B cell (primary cell): ENCODE measurements around the gene KCNK7. TPM values are rescaled to one million over a fixed set of nuclear protein-coding genes. Genes with fewer than 3 reads are reported as not detected.

ENCODE experiments used
- ATAC-seq: fragments of 200-7000 bp; cut with Tn5 transposase; one replicate; pipeline ENCODE4 v1.10.0; 2021; ENCODE audit warnings: low read depth, mild to moderate bottlenecking, moderate number of reproducible peaks, moderate library complexity
- CTCF ChIA-PET: fragments of 350-600 bp; sonication (Branson Sonifier 250); formaldehyde crosslinking; loops from one replicate; lab custom pipeline; 2021; ENCODE audit warnings: antibody characterized with exemption, inconsistent platforms; lab: Charles Lee
- POLR2A ChIA-PET: fragments of 350-600 bp; sonication (Branson Sonifier 250); formaldehyde crosslinking; loops from one replicate; lab custom pipeline; 2021; ENCODE audit warnings: antibody characterized with exemption; lab: Charles Lee
- DNase-seq: peaks from one replicate; pipeline ENCODE4 v3.0.0; 2013
- H2AFZ ChIP-seq: 2 replicates; pipeline ENCODE4 v1.6.1; 2012; ENCODE audit warnings: mild to moderate bottlenecking, low read depth, low read length; ENCODE audit not compliant: insufficient read depth, poor library complexity, severe bottlenecking
- H3K27ac ChIP-seq, 2 donors: 1 replicate in 1 of 2; 2 replicates in 1 of 2; pipeline ENCODE4 v1.5.1; 2012 to 2013; ENCODE audit warnings: low read length in 2 of 2, mild to moderate bottlenecking in 2 of 2, moderate library complexity in 1 of 2
- H3K27me3 ChIP-seq, 4 experiments: fragments of 200-600 bp in 1 of 4; sonication (generic) in 1 of 4; replicated peaks in 1 of 4; 1 replicate in 2 of 4; 2 replicates in 2 of 4; pipeline versions ENCODE4 v1.6.1 to v1.7.0; 2013 to 2016; ENCODE audit warnings: low read length in 3 of 4, mild to moderate bottlenecking in 2 of 4, mixed read lengths in 1 of 4, moderate library complexity in 1 of 4; ENCODE audit not compliant: insufficient read depth in 4 of 4, control insufficient read depth in 3 of 4; ENCODE audit errors: control extremely low read depth in 1 of 4
- H3K36me3 ChIP-seq, 2 experiments: replicated peaks in 1 of 2; 1 replicate in 1 of 2; 2 replicates in 1 of 2; pipeline versions ENCODE4 v1.6.1 to v1.7.1; 2013; ENCODE audit warnings: low read length in 1 of 2; ENCODE audit not compliant: insufficient read depth in 2 of 2, control insufficient read depth in 1 of 2; ENCODE audit errors: control extremely low read depth in 1 of 2, extremely low read depth in 1 of 2
- H3K4me1 ChIP-seq, 2 donors: fragments of 200-600 bp in 1 of 2; sonication (generic) in 1 of 2; 1 replicate in 1 of 2; 2 replicates in 1 of 2; pipeline versions ENCODE4 v1.5.1 to v1.6.1; 2013 to 2017; ENCODE audit warnings: low read length in 2 of 2; ENCODE audit not compliant: control insufficient read depth in 2 of 2, insufficient read depth in 2 of 2
- H3K4me2 ChIP-seq: replicated peaks from 2 replicates; pipeline ENCODE3; 2012; ENCODE audit warnings: mild to moderate bottlenecking, low read depth, low read length; ENCODE audit not compliant: poor library complexity, severe bottlenecking
- H3K4me3 ChIP-seq, 5 experiments: fragments of 200-600 bp in 1 of 5; sonication (generic) in 1 of 5; 1 replicate in 3 of 5; 2 replicates in 2 of 5; pipeline versions ENCODE4 v1.5.1 to v1.7.0; 2011 to 2016; ENCODE audit warnings: low read length in 4 of 5, mild to moderate bottlenecking in 4 of 5, low read depth in 2 of 5, control low read depth in 1 of 5, moderate library complexity in 1 of 5; ENCODE audit not compliant: insufficient read depth in 1 of 5; ENCODE audit errors: control extremely low read depth in 1 of 5, extremely low read depth in 1 of 5
- H3K79me2 ChIP-seq: fragments of 200-600 bp; sonication (generic); one replicate; pipeline ENCODE4 v1.6.0; 2016; ENCODE audit warnings: low read length; ENCODE audit not compliant: control insufficient read depth, insufficient read depth
- H3K9ac ChIP-seq: fragments of 200-600 bp; sonication (generic); 2 replicates; pipeline ENCODE4 v1.6.1; 2017; ENCODE audit warnings: mild to moderate bottlenecking, low read length, moderate library complexity
- H3K9me3 ChIP-seq, 3 donors: one replicate each; pipeline versions ENCODE4 v1.6.1 to v1.7.1; 2013; ENCODE audit warnings: low read length in 2 of 3; ENCODE audit not compliant: control insufficient read depth in 2 of 3, insufficient read depth in 1 of 3; ENCODE audit errors: control extremely low read depth in 1 of 3
- H4K20me1 ChIP-seq: 2 replicates; pipeline ENCODE4 v1.6.0; 2012; ENCODE audit warnings: mild to moderate bottlenecking, low read length; ENCODE audit not compliant: insufficient read depth, control insufficient read depth, poor library complexity, severe bottlenecking
- H3K27ac Mint-ChIP-seq: one replicate; pipeline ENCODE4 v1.8.0; 2021; ENCODE audit warnings: mixed read lengths
- H3K27me3 Mint-ChIP-seq: one replicate; pipeline ENCODE4 v1.8.0; 2021; ENCODE audit warnings: mixed read lengths
- H3K4me1 Mint-ChIP-seq: one replicate; pipeline ENCODE4 v1.8.0; 2021; ENCODE audit warnings: mixed read lengths
- H3K4me3 Mint-ChIP-seq: one replicate; pipeline ENCODE4 v1.8.0; 2021; ENCODE audit warnings: mixed read lengths
- H3K9me3 Mint-ChIP-seq: one replicate; pipeline ENCODE4 v1.8.0; 2022; ENCODE audit warnings: mixed read lengths; ENCODE audit not compliant: insufficient read depth
- CTCF ChIP-seq: fragments of 200-600 bp; IDR thresholded peaks from one replicate; pipeline ENCODE4 v1.8.0; 2022; ENCODE audit warnings: antibody characterized with exemption, mild to moderate bottlenecking
- EZH2 ChIP-seq: IDR thresholded peaks from 2 replicates; pipeline ENCODE4 v1.6.1; 2012; ENCODE audit warnings: borderline replicate concordance, low read depth, mild to moderate bottlenecking, moderate library complexity, low read length; ENCODE audit not compliant: insufficient read depth, poor library complexity, severe bottlenecking
- WGBS: methylation state at CpG from one replicate; pipeline ENCODE4 v1.1.5; 2013; ENCODE audit warnings: missing lambda C conversion rate; ENCODE audit not compliant: insufficient coverage; 5-methylcytosine and 5-hydroxymethylcytosine counted together
- intact Hi-C: fragments of 100-400 bp; cut with micrococcal nuclease; formaldehyde crosslinking; loops from one replicate; pipeline ENCODE4 v1.10.0; 2022
- polyA plus RNA-seq: library from polyadenylated mRNA; depleted of rRNA; stranded (reverse); fragments of >200 nt; gene quantifications from 2 replicates; pipeline ENCODE4 v1.2.3, GENCODE V29; 2012
- total RNA-seq, 2 donors: library from RNA; stranded (reverse); fragments of 120-200 nt in 1 of 2; gene quantifications; 1 replicate in 1 of 2; 2 replicates in 1 of 2; pipeline versions ENCODE4 v1.2.3 to v1.2.4, GENCODE V29; 2013 to 2022

The KCNK7 gene
- total and polyA plus RNA-seq, 2 donors (not counting 1 experiment from before 2014, with no cell fraction given): 2.2 to 3.5 TPM

- no peak overlapping the region for H3K4me2 ChIP-seq
- Mint-ChIP-seq H3K4me3 (no peak overlapping the region), H3K27me3 (no peaks in the 10 kb centered on the region), H3K9me3 (no peaks in the 10 kb centered on the region), H3K4me1 (peaks cover 14% of the 10 kb centered on the region), H3K27ac (peak overlapping the region; percentile 17)
- no peak overlapping the region for H3K4me3 ChIP-seq
- H4K20me1 ChIP-seq: peaks cover 18% of the 10 kb centered on the region
- TF ChIP-seq CTCF: no peak
- TF ChIP-seq EZH2: no peak
- DNase-seq: no peak
- peaks cover 10% of the 10 kb centered on the region for H3K79me2 ChIP-seq
- no peak overlapping the region for H3K27ac ChIP-seq
- WGBS: 79% methylated on average over 3 of the region's 3 CpGs
- H2AFZ ChIP-seq: no peak overlapping the region
- ChIA-PET CTCF (interaction anchor here (0.7 to 9.7 kb wide), 8 partner anchors 11 to 370 kb away, joined by 3 to 144 read pairs (median 9); partner anchors contain the start of genes FAM89B and ZNRD2), POLR2A (interaction anchor here (0.7 to 1.9 kb wide), 4 partner anchors 10 to 55 kb away, joined by 3 to 10 read pairs (median 3); no protein-coding TSS in a partner anchor)
- peaks cover 0 to 42% of the 10 kb centered on the region in 2 experiments for H3K36me3 ChIP-seq
- no peaks in the 10 kb centered on the region for H3K27me3 ChIP-seq
- peak; percentile 16 for ATAC-seq
- H3K9ac ChIP-seq: no peak overlapping the region
- peaks cover 3 to 16% of the 10 kb centered on the region in 2 donors for H3K4me1 ChIP-seq
- intact Hi-C loops: no loop called here
- no peaks in the 10 kb centered on the region for H3K9me3 ChIP-seq
Measured at GRCh38 chr11:65595131-65595530, 469 bp downstream of the KCNK7 start.
